Medulla oblongata (tissue), 1 donor: ENCODE results near the gene ZCCHC7.
"Not testable (repeated sequence)": the region's sequence is repeated elsewhere in the genome, so short reads cannot be mapped to it uniquely, and the experiment has no call there.

Experiments used
- DNase-seq: peaks from one replicate; pipeline ENCODE4 v3.0.0-alpha.2; 2015; ENCODE audit errors: extremely low spot score

The ZCCHC7 gene

DNA sequence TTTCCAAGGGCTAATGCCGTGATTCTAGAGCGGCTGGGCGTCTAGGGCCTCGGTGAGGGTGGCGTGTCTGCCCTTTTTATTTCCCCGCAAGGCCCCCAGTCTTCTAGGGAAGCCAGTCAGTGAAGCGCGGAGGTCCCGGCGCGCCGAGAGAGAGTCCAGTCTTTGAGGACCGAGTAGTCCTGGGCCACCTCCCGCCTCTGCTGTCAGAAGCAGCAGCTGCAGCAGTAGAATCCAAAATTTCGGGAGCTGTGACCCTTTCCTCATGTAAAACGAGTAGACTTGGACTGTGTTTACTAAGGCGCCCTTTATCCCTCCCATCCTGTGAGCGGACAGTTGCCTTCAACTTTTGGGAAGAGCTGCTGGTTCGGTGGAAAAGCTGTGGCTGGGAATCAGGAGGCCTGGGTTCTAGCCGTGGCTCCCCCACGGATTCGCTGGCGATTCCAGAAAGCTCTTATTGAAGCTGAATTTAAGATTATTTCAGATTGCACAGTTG is 515 bp downstream of the ZCCHC7 start:
- peak; percentile 21 for DNase-seq

GRCh38 chr9:37121881-37122280 is 1.5 kb downstream of the ZCCHC7 start:
- DNase-seq = no peak

DNA sequence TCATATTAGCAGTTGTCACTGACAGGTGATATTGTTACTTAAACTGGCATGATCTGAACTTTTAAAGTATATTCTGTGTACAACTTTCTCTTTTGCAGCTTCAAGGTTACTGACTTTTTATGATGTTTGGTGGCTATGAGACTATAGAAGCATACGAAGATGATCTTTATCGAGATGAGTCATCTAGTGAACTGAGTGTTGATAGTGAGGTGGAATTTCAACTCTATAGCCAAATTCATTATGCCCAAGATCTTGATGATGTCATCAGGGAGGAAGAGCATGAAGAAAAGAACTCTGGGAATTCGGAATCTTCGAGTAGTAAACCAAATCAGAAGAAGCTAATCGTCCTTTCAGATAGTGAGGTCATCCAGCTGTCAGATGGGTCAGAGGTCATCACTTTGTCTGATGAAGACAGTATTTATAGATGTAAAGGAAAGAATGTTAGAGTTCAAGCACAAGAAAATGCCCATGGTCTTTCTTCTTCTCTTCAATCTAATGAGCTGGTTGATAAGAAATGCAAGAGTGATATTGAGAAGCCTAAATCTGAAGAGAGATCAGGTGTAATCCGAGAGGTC is 5.9 kb downstream of the ZCCHC7 start:
- no peak for DNase-seq

- DNase-seq = no peak
Observed at GRCh38 chr9:37127018-37127417, 6.6 kb downstream of the ZCCHC7 start.

GRCh38 chr9:37128051-37128450 is 7.7 kb downstream of the ZCCHC7 start:
- no peak for DNase-seq

- no peak for DNase-seq
Observed at GRCh38 chr9:37134166-37134565, 13.8 kb downstream of the ZCCHC7 start.

DNA sequence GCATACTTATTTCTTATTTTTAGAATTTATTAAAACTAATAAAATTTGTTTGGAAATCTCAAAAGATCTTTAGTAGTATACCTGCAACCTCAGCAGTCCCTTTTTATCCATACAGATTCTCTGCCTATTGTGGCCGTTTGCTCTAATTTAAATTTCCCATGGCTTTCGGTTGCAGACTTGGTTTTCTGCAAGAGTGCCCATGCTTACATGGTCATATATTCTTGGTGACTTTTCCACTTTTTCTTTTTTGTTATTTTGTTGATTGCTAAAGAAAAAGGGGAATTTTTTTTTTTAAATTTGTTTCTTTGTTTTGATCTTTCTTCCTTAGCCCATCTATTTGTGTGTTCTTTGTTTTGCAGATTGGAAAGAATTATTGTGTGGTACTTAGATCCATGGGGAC is 20.6 kb downstream of the ZCCHC7 start:
- no peak for DNase-seq

DNA sequence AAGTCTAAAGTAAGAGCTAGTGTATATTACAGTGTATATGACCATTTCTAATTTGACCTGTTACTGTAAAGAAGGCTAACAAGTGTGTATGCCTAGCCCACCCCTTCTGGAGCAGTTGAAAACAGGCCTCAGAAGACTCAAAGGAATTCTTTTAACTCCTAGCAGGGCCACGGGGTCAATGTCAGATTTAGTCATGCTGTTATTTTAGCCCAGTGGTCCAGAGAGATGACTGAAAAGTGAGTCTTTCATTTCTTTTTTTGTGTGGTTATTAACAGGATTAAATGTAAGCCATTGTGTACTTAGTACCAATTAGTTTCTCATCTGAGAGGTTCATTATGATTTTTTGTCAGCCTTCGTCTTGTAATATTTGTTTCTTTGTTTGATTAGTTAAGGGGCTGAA is 24.4 kb downstream of the ZCCHC7 start:
- no peak for DNase-seq

GRCh38 chr9:37146410-37146809 is 26.0 kb downstream of the ZCCHC7 start:
- DNase-seq = no peak

GRCh38 chr9:37148181-37148580 is 27.8 kb downstream of the ZCCHC7 start:
- no peak for DNase-seq

DNA sequence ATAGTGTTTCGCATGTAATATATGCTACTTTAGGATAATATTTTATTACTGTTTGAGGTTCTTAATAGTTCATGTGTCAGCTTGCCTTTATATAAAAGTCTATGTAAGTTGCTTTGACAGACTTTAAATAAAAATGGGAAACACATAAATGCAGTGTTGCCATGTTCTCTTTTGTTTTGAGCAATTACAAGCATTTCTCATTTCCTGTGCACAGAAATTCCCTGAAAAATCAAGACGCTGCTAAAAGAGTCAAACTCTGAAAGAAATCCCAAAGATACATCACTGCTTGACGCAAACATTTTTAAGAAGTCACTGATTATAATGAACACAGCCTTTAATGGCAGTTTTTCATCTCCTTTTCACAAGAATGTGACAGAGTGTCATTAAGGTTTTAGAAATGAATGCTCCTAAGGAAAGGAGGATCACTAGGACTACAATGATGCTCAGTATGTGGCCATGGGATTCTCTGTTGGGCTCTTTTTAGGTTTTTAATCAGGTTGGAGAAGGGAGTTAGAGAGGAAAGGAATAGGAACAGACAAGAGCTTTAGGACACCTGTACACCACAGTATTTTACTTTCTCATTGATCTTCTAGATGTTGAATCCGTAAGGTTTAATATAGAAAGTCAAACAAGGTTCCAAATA is 29.4 kb downstream of the ZCCHC7 start:
- DNase-seq = no peak

DNA sequence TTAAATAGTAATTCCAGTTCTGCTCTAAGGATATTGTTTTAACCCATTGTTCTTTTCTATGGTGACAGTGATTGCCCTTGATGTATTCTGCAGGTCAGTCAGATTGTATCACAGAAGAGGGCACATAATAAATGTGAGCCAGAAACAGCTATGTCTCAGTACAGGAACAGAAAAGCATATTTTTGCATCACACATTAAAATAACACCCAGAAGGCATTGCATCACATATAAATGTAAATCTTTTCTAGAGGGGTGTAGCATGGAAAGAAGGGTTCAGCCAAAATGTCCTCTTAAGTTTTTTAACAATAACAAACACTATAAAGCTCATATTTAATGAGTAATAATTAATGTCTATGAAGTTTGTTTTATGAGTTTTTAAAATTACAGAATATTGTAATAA is 30.0 kb downstream of the ZCCHC7 start:
- no peak for DNase-seq

GRCh38 chr9:37151812-37152211 is 31.4 kb downstream of the ZCCHC7 start:
- no peak for DNase-seq

DNA sequence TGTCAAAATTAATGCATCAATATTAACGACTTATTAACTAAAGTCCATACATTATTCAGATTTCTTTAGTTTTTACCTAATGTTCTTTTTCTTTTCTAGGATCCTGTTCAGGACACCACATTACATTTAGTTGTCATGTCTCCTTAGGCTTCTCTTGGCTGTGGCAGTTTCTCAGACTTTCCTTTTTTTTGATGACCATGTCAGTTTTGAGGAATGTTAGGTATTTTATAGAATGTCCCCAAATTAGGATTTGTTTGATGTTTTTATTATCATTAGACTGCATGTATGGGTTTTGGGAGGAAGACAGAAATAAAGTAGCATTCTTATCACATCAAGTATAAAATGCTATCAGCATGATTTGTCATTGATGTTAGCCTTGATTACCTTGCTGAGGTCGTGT is 32.0 kb downstream of the ZCCHC7 start:
- no peak for DNase-seq

DNA sequence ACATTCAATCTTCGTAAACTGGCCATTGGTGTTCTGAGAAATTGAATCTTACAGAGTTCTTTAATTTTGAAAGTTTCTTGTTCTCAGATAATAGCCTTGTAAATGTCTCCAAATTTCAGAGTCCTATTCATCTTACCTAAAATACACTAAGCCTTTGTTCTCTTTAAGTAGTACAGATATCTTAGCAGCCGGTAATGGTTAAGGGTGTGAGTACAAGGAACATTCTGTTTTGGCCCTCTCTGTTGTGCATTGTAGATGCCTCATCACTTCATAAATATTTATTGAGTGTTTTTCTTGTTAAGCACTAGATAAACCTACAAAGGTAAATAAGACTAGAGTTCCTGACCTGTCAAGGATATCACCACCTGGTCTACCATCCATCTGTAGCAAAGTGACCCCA is 35.2 kb downstream of the ZCCHC7 start:
- no peak for DNase-seq

DNA sequence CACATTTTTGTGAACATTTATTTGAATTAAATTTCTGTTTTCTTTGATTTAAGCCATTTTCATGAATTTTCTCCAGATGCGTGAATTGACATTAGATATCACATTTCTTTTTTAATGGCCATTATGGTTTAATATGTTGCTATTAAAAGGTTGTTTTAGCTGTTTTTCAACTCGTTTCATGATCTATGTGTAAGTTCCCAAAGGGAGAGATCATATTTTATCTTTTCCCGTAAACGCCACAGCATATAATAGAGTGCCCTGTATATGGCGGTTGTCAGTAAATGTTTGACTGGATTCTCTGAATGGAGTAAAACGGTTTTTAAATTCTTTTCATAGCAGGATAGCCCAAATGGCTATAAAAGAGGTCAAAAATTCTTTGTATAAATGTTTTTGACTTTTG is 35.8 kb downstream of the ZCCHC7 start:
- DNase-seq = no peak

- peak; percentile 19 for DNase-seq
Observed at GRCh38 chr9:37156781-37157356, 36.5 kb downstream of the ZCCHC7 start.

- no peak for DNase-seq
Observed at GRCh38 chr9:37157726-37158377, 37.5 kb downstream of the ZCCHC7 start.

DNA sequence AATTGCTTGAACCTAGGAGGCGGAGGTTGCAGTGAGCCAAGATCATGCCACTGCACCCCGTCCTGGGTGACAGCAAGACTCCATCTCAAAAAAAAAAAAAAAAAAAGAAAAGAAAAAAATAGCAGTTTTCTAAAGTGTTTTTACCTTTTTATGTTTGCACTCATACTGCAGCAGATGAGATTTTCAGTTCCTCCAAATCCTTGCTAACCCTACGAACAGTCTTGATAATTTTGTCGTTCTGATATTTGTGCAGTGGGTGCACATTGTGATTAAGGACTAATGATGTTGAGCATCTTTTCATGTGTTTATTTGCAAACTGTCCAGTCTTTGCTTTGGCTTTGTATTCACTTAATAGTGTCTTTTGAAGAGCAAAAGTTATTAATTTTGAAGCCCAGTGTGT is 42.9 kb downstream of the ZCCHC7 start:
- DNase-seq = no peak

DNA sequence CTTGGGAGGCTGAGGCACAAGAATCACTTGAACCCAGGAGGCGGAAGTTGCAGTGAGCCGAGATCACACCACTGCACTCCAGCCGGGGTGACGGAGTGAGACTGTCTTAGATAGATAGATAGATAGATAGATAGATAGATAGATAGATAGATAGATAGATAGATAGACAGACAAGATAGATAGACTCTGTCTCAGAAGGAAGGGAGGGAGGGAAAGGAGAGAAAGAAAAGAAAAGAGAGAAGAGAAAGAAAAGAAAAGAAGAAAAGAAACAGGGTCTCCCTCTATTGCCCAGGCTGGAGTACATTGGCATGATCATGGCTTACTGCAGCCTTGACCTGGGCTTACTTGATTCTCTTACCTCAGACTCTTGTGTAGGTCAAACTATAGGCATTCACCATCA is 44.0 kb downstream of the ZCCHC7 start:
- DNase-seq = not testable (repeated sequence)

DNA sequence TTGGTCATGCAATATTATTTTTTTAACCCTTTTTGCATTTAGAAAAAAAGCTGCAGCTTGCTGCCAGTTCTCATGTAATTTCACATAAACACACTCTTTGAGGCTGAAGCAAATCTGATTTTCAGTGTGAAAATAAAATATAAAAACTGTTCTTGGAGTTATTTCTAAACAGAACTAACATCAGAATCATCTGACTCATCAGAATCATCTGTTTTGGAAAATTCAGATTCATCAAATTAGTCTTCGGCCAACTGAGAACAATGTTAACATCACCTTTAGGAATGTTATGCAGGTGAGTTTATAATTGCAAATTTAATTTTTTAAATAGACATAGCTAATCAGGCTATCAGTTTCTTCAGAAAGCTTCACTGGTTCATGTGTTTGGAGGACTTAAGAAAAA is 45.3 kb downstream of the ZCCHC7 start:
- DNase-seq = no peak

- no peak for DNase-seq
Observed at GRCh38 chr9:37167456-37168047, 47.2 kb downstream of the ZCCHC7 start.

DNA sequence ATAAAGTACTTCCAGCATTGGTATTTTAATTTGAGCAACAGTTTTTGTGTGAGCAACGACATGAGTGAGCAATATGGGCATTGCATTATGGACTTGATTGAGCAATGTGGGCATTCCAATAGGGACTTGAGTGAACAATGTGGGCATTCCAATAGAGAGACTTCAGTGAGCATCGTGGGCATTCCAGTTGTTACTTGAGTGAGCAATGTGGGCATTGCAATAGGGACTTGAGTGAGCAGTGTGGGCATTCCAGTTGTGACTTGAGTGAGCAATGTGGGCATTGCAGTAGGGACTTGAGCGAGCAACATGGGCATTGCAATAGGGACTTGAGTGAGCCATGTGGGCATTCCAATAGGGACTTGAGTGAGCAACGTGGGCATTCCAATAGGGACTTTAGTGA is 52.2 kb downstream of the ZCCHC7 start:
- no peak for DNase-seq
